ENCODE results near the gene LTBP2.

DNA sequence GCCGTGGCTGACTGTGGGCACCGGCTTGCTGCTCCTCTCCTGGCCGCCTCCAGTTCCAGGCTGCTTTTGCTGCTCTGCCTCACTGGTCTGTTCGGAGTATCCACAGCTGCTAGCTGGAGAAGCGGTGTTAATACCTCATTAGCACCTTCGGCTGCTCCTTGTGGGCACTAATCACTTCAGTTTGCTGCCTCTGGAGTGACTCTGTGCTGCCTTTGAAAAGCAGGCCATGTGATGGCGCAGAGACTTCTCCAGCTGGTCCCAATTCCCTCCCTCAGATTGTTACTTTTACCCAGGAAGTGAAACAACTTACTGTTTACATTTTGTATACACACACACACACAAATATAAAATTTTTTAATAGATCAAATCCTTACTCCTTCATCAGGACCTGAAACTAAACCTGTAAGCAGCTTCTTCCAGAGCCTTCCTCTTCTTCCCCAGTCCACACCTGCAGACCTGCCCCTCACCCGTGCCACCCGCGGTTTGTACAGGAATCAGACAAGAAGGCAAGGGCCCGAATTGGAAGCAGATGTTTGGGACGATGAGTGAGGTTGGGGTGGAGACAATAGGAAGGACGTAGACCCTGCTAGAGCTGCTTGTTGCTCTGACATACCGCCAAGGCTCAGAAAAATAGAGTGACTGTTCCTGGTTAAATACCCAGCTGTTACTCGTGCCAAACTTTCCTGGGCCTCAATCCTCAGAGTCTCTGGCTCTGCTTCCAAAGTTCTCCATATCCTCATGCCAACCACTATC is 41.5 kb upstream of the LTBP2 start:
- TF ChIP-seq, protein P1, sequence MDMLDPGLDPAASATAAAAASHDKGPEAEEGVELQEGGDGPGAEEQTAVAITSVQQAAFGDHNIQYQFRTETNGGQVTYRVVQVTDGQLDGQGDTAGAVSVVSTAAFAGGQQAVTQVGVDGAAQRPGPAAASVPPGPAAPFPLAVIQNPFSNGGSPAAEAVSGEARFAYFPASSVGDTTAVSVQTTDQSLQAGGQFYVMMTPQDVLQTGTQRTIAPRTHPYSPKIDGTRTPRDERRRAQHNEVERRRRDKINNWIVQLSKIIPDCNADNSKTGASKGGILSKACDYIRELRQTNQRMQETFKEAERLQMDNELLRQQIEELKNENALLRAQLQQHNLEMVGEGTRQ (IDR thresholded peaks at IDR 0.05; ENCODE audit: low read depth, low read length): no peak
- TF ChIP-seq, protein P1 (CRISPR knock-in tag; IDR thresholded peaks at IDR 0.05; ENCODE audit: borderline replicate concordance): no peak
- TF ChIP-seq EZH2 (conservative IDR thresholded peaks at IDR 0.05; ENCODE audit: low read depth, low read length) (no peak), TP53 (CRISPR knock-in tag; conservative IDR thresholded peaks at IDR 0.05) (no peak), SMAD3 (CRISPR knock-in tag; IDR thresholded peaks at IDR 0.05) (no peak), ZNF382 (CRISPR knock-in tag; IDR thresholded peaks at IDR 0.05; ENCODE audit: borderline replicate concordance) (no peak)

Measured in HepG2 (cell line).